Hepatocyte (in vitro differentiated cells): ENCODE measurements around the gene ABITRAM.

Source experiments
- EZH2 ChIP-seq: fragments of 200-600 bp; sonication (generic); IDR thresholded peaks from 2 replicates; pipeline ENCODE4 v1.6.1; 2016; ENCODE audit warnings: antibody characterized with exemption, mild to moderate bottlenecking, borderline replicate concordance
- EZH2phosphoT487 ChIP-seq: fragments of 200-600 bp; sonication (generic); IDR thresholded peaks from one replicate; pipeline ENCODE4 v1.6.1; 2018; ENCODE audit warnings: antibody characterized with exemption, mild to moderate bottlenecking, low read depth, moderate library complexity; ENCODE audit not compliant: unreplicated experiment, severe bottlenecking
- TF ChIP-seq, protein P1 (sequence below): fragments of 200-600 bp; sonication (generic); IDR thresholded peaks from 2 replicates; pipeline ENCODE4 v1.5.1; 2016; ENCODE audit warnings: antibody characterized with exemption, mild to moderate bottlenecking; ENCODE audit not compliant: poor library complexity

DNA sequence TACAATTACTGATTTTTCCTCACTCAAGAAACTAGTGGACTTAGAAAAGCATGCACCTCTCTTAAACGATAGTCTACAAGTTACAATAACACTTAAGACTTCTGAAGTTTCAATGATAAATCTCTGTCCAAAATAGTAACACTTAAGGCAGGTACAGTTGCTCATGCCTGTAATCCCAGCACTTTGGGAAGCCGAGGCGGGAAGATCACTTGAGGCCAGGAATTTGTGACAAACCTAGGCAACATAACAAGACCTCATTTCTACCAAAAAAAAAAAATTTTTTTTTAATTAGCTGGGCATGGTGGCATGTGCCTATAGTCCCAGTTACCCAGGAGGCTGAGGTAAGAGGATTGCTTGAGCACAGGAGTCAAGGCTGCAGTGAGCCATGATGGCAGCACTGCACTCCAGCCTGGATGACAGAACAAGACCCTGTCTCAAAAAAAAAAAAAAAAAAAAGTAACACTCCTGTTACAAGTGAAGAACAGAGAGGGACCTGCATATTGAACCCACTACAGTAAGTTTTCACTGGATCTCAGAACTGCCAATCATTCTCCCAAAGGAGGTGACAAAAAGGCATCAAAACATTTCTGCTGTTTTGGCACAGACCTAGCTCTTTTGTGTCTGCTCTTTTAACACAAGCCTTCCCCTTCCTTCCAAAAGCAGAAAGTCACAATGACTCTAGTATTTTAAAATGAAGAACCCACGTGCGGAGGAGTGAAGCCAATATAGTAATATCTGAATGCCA is 3.5 kb downstream of the ABITRAM start:
- no peak for TF ChIP-seq EZH2
- TF ChIP-seq, protein P1, sequence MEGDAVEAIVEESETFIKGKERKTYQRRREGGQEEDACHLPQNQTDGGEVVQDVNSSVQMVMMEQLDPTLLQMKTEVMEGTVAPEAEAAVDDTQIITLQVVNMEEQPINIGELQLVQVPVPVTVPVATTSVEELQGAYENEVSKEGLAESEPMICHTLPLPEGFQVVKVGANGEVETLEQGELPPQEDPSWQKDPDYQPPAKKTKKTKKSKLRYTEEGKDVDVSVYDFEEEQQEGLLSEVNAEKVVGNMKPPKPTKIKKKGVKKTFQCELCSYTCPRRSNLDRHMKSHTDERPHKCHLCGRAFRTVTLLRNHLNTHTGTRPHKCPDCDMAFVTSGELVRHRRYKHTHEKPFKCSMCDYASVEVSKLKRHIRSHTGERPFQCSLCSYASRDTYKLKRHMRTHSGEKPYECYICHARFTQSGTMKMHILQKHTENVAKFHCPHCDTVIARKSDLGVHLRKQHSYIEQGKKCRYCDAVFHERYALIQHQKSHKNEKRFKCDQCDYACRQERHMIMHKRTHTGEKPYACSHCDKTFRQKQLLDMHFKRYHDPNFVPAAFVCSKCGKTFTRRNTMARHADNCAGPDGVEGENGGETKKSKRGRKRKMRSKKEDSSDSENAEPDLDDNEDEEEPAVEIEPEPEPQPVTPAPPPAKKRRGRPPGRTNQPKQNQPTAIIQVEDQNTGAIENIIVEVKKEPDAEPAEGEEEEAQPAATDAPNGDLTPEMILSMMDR = no peak
- TF ChIP-seq EZH2phosphoT487 = no peak
